ENCODE measurements around the gene FLT4. TPM values are rescaled to one million over a fixed set of nuclear protein-coding genes. Genes with fewer than 3 reads are reported as not detected.
A peak's percentile ranks its signal among the peaks of the same experiment; 100 is the strongest.
"Not testable (repeated sequence)": the region's sequence is repeated elsewhere in the genome, so short reads cannot be mapped to it uniquely, and the experiment has no call there.

The FLT4 gene
- total RNA-seq, 1 donor from 2014 or later, result 0.10 TPM

- no peaks in the 10 kb centered on the region for H3K4me1 Mint-ChIP-seq (ENCODE audit: low read depth)
- H3K27me3 Mint-ChIP-seq (ENCODE audit: low read depth), result peaks cover 49% of the 10 kb centered on the region
Measured at GRCh38 chr5:180684623-180685161, 35.3 kb upstream of the FLT4 start.

GRCh38 chr5:180683220-180683922, 34.0 kb upstream of the FLT4 start:
- no peak overlapping the region for H3K27ac Mint-ChIP-seq (ENCODE audit: unreplicated experiment)
- DNase-seq (ENCODE audit: low spot score), result no peak
- H3K4me1 Mint-ChIP-seq (ENCODE audit: low read depth), result no peaks in the 10 kb centered on the region
- no peak for TF ChIP-seq CTCF (IDR thresholded peaks at IDR 0.05)
- no peaks in the 10 kb centered on the region for H3K36me3 Mint-ChIP-seq (ENCODE audit: low read depth)
- H3K9me3 Mint-ChIP-seq (ENCODE audit: low read depth), result no peaks in the 10 kb centered on the region
- no peak overlapping the region for H3K4me3 Mint-ChIP-seq (ENCODE audit: unreplicated experiment)
- H3K27me3 Mint-ChIP-seq (ENCODE audit: low read depth), result peaks cover 38% of the 10 kb centered on the region

More at GRCh38 chr5:180684623-180685161, 35.3 kb upstream of the FLT4 start:
- DNase-seq (ENCODE audit: low spot score), result no peak
- H3K27ac Mint-ChIP-seq (ENCODE audit: unreplicated experiment), result no peak overlapping the region
- H3K36me3 Mint-ChIP-seq (ENCODE audit: low read depth), result no peaks in the 10 kb centered on the region
- no peak for TF ChIP-seq CTCF (IDR thresholded peaks at IDR 0.05)
- no peaks in the 10 kb centered on the region for H3K9me3 Mint-ChIP-seq (ENCODE audit: low read depth)
- no peak overlapping the region for H3K4me3 Mint-ChIP-seq (ENCODE audit: unreplicated experiment)

GRCh38 chr5:180682560-180682959, 33.2 kb upstream of the FLT4 start:
- Mint-ChIP-seq H3K36me3 (ENCODE audit: low read depth) (no peaks in the 10 kb centered on the region), H3K4me1 (ENCODE audit: low read depth) (no peaks in the 10 kb centered on the region), H3K4me3 (ENCODE audit: unreplicated experiment) (no peak overlapping the region), H3K9me3 (ENCODE audit: low read depth) (no peaks in the 10 kb centered on the region), H3K27ac (ENCODE audit: unreplicated experiment) (no peak overlapping the region), H3K27me3 (ENCODE audit: low read depth) (peaks cover 39% of the 10 kb centered on the region)
- TF ChIP-seq CTCF (IDR thresholded peaks at IDR 0.05), result no peak
- DNase-seq (ENCODE audit: low spot score), result no peak

GRCh38 chr5:180682008-180682407, 32.6 kb upstream of the FLT4 start:
- H3K4me1 Mint-ChIP-seq (ENCODE audit: low read depth); DNase-seq (ENCODE audit: low spot score); H3K36me3 Mint-ChIP-seq (ENCODE audit: low read depth); H3K9me3 Mint-ChIP-seq (ENCODE audit: low read depth); H3K4me3 Mint-ChIP-seq (ENCODE audit: unreplicated experiment); H3K27ac Mint-ChIP-seq (ENCODE audit: unreplicated experiment): not testable (repeated sequence)
- H3K27me3 Mint-ChIP-seq (ENCODE audit: low read depth), result peaks cover 40% of the 10 kb centered on the region

GRCh38 chr5:180678319-180678718, 28.9 kb upstream of the FLT4 start:
- not testable (repeated sequence) for H3K27ac Mint-ChIP-seq (ENCODE audit: unreplicated experiment); H3K4me1 Mint-ChIP-seq (ENCODE audit: low read depth); H3K9me3 Mint-ChIP-seq (ENCODE audit: low read depth); H3K36me3 Mint-ChIP-seq (ENCODE audit: low read depth); H3K4me3 Mint-ChIP-seq (ENCODE audit: unreplicated experiment); DNase-seq (ENCODE audit: low spot score)
- H3K27me3 Mint-ChIP-seq (ENCODE audit: low read depth), result peaks cover 20% of the 10 kb centered on the region

- Mint-ChIP-seq H3K9me3 (ENCODE audit: low read depth) (no peaks in the 10 kb centered on the region), H3K27me3 (ENCODE audit: low read depth) (peaks cover 14% of the 10 kb centered on the region), H3K4me1 (ENCODE audit: low read depth) (peaks cover 5% of the 10 kb centered on the region), H3K36me3 (ENCODE audit: low read depth) (no peaks in the 10 kb centered on the region), H3K27ac (ENCODE audit: unreplicated experiment) (no peak overlapping the region), H3K4me3 (ENCODE audit: unreplicated experiment) (no peak overlapping the region)
- DNase-seq (ENCODE audit: low spot score), result no peak
- TF ChIP-seq CTCF (IDR thresholded peaks at IDR 0.05), result no peak
Measured at GRCh38 chr5:180675036-180675635, 25.7 kb upstream of the FLT4 start.

- DNase-seq (ENCODE audit: low spot score); H3K36me3 Mint-ChIP-seq (ENCODE audit: low read depth); H3K9me3 Mint-ChIP-seq (ENCODE audit: low read depth); H3K4me1 Mint-ChIP-seq (ENCODE audit: low read depth); H3K27ac Mint-ChIP-seq (ENCODE audit: unreplicated experiment): not testable (repeated sequence)
- Mint-ChIP-seq H3K27me3 (ENCODE audit: low read depth) (peaks cover 17% of the 10 kb centered on the region), H3K4me3 (ENCODE audit: unreplicated experiment) (peak overlapping the region; percentile 19)
Measured at GRCh38 chr5:180674090-180674475, 24.7 kb upstream of the FLT4 start.
